ENCODE results near the gene SRCAP. TPM values are rescaled to one million over a fixed set of nuclear protein-coding genes. Genes with fewer than 3 reads are reported as not detected.
A peak's percentile ranks its signal among the peaks of the same experiment; 100 is the strongest.

SRCAP gene
- total RNA-seq, 1 donor from 2014 or later, result 91.6 TPM

DNA sequence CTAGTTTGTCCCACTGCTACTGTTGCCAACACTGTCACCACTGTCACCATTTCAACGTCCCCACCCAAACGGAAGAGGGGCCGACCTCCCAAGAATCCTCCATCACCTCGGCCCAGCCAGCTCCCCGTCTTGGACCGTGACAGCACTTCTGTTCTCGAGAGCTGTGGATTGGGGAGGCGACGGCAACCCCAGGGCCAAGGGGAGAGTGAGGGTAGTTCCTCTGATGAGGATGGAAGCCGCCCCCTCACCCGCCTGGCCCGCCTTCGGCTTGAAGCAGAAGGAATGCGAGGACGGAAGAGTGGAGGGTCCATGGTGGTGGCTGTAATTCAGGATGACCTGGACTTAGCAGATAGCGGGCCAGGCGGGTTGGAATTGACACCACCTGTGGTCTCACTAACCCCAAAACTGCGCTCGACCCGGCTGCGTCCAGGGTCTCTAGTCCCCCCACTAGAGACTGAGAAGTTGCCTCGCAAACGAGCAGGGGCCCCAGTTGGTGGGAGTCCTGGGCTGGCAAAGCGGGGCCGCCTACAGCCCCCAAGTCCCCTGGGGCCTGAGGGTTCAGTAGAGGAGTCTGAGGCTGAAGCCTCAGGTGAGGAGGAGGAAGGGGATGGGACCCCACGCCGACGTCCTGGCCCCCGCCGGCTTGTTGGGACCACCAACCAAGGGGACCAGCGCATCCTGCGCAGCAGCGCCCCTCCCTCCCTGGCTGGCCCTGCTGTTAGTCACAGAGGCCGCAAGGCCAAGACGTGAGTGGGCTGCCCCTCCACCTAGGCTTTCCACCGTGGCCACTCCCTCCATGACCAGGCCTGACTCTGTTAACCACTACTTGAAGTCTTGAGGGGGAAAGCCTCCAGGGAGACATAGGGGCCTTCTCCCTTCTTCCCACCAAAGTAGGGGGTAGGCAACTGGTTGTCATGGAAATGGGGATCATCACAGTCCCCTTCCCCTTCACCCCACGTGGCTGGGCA lies 40.3 kb downstream of the SRCAP start:
- no peak for DNase-seq
- Mint-ChIP-seq H3K36me3 (ENCODE audit: low read depth) (peaks cover 69% of the 10 kb centered on the region), H3K27me3 (no peaks in the 10 kb centered on the region), H3K4me3 (no peak overlapping the region), H3K4me1 (peaks cover 13% of the 10 kb centered on the region), H3K9me3 (no peaks in the 10 kb centered on the region), H3K27ac (no peak overlapping the region)
- intact Hi-C loops (cut with micrococcal nuclease), result no loop called here

DNA sequence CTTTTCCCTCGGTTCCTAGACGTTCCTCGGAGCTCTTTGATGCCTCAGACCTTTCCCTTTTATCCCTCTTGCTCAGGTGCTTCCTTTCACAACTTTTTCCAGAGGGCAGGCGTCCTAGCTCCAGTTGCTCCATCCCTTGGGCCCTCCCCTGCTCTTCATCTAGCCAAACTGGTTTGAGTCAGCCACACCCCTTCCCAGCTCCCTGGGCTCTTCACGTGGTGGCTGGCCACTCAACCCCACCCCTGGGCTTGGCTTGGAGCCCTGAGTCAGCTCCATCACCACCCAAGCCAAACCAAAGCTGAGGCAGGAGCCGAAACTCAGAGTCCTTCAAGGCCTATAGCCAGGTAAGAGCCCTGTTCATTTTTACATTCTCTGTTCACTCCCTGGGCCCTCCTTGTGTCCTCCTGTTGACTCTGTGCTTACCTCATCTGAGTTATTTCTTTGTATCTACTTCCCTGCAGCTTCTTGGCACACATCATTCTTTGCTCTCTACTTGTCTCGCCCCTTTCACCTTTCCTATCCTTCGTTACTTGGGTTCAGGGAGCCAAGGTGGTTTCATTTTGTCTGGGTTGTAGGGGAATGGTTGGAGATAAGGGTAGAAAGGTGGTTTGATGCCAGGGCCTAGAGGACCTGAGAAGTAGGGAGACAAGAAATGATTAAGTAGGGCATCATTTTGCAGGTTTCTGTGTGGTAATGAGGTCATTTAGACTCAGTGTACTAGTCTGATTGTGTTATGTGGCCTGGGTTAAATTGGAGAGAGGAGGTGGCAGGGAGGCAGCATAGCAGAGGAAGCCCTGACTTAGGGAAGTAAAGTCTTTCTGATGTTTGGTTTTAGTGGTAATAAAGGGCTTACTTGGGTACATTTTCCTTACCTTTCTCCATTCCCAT lies 41.6 kb downstream of the SRCAP start:
- H3K27me3 Mint-ChIP-seq, result no peaks in the 10 kb centered on the region
- no peak overlapping the region for H3K4me3 Mint-ChIP-seq
- no peaks in the 10 kb centered on the region for H3K9me3 Mint-ChIP-seq
- peaks cover 69% of the 10 kb centered on the region for H3K36me3 Mint-ChIP-seq (ENCODE audit: low read depth)
- intact Hi-C loops (cut with micrococcal nuclease), result loop anchor here (10.0 kb wide), 1 partner anchor 86 kb away; the partner anchor contains the start of genes FBRS and PRR14
- H3K27ac Mint-ChIP-seq, result peak overlapping the region; percentile 46
- H3K4me1 Mint-ChIP-seq, result peaks cover 13% of the 10 kb centered on the region
- no peak for DNase-seq

DNA sequence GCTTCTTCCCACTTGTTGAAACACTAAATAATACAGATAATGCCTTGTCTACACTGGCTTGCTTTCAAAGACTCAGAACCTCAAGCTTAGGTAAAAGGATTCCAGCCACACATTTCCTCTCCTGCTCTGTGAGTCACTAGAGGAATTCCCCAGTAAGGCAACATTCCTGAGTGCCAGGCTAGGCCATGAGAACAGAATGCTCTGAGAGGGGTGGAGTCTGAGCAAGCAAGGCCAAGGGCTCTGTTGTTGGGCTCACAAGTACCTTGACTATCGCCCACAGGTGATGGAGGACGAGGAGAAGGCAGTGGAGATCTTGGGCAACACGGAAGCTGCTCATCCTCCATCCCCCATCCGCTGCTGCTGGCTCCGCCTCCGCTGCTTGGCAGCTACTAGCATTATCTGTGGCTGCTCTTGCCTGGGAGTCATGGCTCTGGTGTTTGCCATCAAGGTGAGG lies 42.5 kb downstream of the SRCAP start:
- peaks cover 61% of the 10 kb centered on the region for H3K36me3 Mint-ChIP-seq (ENCODE audit: low read depth)

DNA sequence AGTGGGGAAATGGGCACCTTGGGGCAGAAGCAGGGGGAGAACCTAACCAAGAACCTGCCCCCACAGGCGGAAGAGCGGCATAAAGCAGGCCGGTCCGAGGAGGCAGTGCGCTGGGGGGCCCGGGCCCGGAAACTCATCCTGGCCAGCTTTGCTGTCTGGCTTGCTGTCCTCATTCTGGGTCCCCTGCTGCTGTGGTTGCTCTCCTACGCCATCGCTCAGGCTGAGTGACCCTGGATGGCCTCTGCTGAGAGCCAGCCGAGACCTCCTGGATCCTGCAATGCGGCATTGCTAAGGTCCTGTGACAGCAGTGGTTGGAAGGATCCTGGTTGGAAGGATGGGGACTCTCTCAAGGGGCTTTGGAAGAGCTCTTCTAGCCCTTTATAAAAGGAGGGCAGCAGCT lies 44.7 kb downstream of the SRCAP start:
- Mint-ChIP-seq H3K9me3 (no peaks in the 10 kb centered on the region), H3K4me1 (peaks cover 20% of the 10 kb centered on the region), H3K4me3 (no peak overlapping the region), H3K36me3 (ENCODE audit: low read depth) (peaks cover 49% of the 10 kb centered on the region), H3K27ac (peak overlapping the region; percentile 2), H3K27me3 (no peaks in the 10 kb centered on the region)
- DNase-seq, result no peak
- intact Hi-C loops (cut with micrococcal nuclease), result loop anchor here (10.0 kb wide), 1 partner anchor 89 kb away; the partner anchor contains the start of genes FBRS and PRR14

More for the DNA sequence above, 42.5 kb downstream of the SRCAP start:
- H3K27me3 Mint-ChIP-seq, result no peaks in the 10 kb centered on the region
- DNase-seq, result no peak
- peaks cover 13% of the 10 kb centered on the region for H3K4me1 Mint-ChIP-seq
- no peak overlapping the region for H3K4me3 Mint-ChIP-seq
- H3K27ac Mint-ChIP-seq, result no peak overlapping the region
- no peaks in the 10 kb centered on the region for H3K9me3 Mint-ChIP-seq
- intact Hi-C loops (cut with micrococcal nuclease), result loop anchor here (10.0 kb wide), 1 partner anchor 87 kb away; the partner anchor contains the start of genes FBRS and PRR14

DNA sequence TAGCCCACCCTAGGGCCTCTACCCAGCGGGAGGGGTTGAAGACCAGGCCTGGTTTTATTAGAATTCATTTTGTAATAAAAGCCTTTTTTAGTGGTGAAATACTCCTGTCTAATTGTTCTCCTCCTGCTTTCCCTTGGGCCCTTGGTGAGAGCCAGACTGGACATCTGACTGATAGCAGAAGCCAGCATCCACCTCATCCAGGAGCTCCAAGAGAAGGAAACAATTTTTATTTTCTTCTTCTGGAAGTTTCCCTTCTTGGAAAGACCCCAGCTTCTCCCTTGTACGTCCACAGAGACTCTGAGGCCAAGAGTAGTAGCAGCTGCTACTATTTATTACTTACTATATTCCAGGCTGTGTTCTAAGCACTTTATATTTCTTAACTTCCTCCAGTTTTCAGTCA lies 45.2 kb downstream of the SRCAP start:
- intact Hi-C loops (cut with micrococcal nuclease), result loop anchor here (10.0 kb wide), 1 partner anchor 89 kb away; the partner anchor contains the start of genes FBRS and PRR14
- H3K27ac Mint-ChIP-seq, result no peak overlapping the region
- H3K4me1 Mint-ChIP-seq, result peaks cover 22% of the 10 kb centered on the region
- no peak for DNase-seq
- no peaks in the 10 kb centered on the region for H3K9me3 Mint-ChIP-seq
- H3K36me3 Mint-ChIP-seq (ENCODE audit: low read depth), result peaks cover 46% of the 10 kb centered on the region
- H3K27me3 Mint-ChIP-seq, result no peaks in the 10 kb centered on the region
- no peak overlapping the region for H3K4me3 Mint-ChIP-seq

DNA sequence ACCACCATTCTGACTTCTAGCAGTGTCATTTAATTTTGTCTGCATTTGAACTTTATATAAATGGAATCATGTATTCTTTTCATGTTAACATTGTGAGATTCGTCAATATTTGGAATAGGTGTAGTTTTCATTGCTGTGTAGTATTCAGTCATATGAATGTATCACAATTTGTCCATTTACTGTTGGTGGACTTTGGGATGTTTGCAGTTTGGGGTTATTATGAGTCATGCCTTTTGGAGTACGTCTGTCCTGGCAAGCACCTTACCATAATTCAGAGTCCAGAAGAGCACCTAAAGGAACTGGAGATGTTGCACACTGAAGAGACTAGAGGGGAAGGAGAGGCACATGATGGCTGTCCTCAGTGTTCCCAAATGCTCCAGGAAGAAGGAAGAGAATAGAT lies 46.1 kb downstream of the SRCAP start:
- Mint-ChIP-seq H3K4me3 (no peak overlapping the region), H3K4me1 (peaks cover 29% of the 10 kb centered on the region), H3K9me3 (no peaks in the 10 kb centered on the region), H3K27me3 (no peaks in the 10 kb centered on the region), H3K36me3 (ENCODE audit: low read depth) (peaks cover 44% of the 10 kb centered on the region), H3K27ac (peak overlapping the region; percentile 2)
- intact Hi-C loops (cut with micrococcal nuclease), result loop anchor here (10.0 kb wide), 1 partner anchor 90 kb away; the partner anchor contains the start of genes FBRS and PRR14
- DNase-seq, result no peak

DNA sequence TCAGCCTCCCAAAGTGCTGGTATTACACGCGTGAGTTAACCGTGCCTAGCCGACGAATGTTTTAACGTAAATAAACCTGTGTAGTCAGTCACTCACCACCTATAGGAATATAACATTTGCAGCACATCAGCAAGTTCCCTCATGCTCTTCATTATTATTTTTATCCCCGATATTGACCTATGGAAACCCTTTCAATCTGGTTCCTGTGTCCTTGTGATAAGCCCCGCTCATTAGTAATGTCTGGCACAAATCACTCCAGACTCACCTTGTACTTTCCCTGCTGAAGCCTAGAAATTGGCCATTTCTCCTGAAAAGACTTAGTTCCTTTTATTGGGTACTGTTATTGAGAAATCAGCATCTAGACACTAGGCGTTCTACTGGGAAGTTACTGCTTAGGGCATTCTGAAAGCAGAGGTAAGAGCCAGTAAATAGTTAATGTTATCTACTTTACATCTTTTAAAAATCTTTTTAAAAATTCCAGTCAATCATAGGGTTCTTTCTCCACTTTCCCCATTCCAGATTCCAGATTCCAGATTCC lies 47.7 kb downstream of the SRCAP start:
- H3K27me3 Mint-ChIP-seq, result no peaks in the 10 kb centered on the region
- DNase-seq, result no peak
- H3K4me3 Mint-ChIP-seq, result no peak overlapping the region
- peaks cover 21% of the 10 kb centered on the region for H3K4me1 Mint-ChIP-seq
- H3K9me3 Mint-ChIP-seq, result no peaks in the 10 kb centered on the region
- H3K36me3 Mint-ChIP-seq (ENCODE audit: low read depth), result peaks cover 39% of the 10 kb centered on the region
- intact Hi-C loops (cut with micrococcal nuclease), result loop anchor here (10.0 kb wide), 1 partner anchor 92 kb away; the partner anchor contains the start of genes FBRS and PRR14
- H3K27ac Mint-ChIP-seq, result no peak overlapping the region

DNA sequence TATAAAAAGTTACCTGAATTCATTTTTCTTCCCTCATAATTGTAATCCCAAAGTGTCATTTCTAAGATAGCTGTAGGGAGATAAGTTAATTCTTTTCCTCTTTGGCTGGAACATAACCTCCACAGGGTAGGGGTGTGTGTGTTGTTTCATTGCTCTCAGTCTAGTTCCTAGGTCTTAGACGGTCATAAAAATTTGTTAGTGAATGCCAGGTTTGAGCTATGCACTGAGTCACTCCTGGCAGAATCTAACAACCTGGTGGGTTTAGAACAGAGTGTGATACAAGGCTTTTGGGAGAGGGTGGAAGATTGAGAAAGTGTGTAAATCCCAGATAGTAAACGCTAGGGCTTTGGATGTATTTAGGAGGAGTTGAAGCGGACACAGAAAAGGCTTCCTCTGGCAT lies 48.4 kb downstream of the SRCAP start:
- intact Hi-C loops (cut with micrococcal nuclease), result loop anchor here (10.0 kb wide), 1 partner anchor 93 kb away; the partner anchor contains the start of genes FBRS and PRR14
- peaks cover 21% of the 10 kb centered on the region for H3K4me1 Mint-ChIP-seq
- no peaks in the 10 kb centered on the region for H3K9me3 Mint-ChIP-seq
- peak overlapping the region; percentile 94 for H3K4me3 Mint-ChIP-seq
- H3K27me3 Mint-ChIP-seq, result no peaks in the 10 kb centered on the region
- H3K27ac Mint-ChIP-seq, result peak overlapping the region; percentile 84
- no peak for DNase-seq
- H3K36me3 Mint-ChIP-seq (ENCODE audit: low read depth), result peaks cover 33% of the 10 kb centered on the region

DNA sequence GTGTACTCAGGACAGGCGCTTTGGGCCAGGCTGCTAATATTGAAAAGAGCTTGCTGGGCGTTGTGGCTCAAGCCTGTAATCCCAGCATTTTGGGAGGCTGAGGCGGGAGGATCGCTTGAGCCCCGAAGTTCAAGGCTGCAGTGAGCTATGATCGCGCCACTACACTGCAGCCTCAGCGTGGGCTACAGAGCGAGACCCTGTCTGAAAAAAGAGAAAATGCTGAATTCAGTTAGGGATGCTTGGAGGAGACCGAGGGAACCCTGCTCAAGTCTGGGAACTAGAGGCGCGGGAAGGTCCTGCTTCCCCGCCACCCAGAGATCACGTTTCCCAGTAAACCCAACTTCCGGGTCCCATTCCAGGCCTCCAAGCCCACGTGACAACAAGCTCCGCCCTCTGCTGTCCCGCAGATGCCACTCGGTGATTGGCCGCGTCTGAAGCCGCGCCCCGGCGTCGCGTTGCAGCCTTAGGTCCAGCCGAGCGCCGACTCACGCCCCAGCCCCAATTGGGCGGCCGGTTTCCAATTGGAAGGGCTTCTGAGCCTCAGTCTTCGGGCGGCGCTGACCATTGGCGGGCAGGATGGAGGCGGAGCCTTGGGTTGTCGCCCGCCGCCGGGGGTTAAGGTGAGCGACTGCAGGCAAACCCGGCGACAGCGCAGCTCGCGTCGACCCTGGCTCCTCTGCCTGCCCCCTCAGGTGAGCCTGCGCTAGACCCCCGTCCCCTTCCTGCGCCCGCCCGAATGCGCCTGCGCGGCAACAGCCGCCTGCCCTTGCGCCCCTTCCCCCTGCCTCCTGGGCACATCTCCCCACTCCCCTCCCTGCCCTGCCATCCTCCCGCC lies 49.0 kb downstream of the SRCAP start, which contains the start of gene PHKG2:
PHKG2 (plus strand) TSS at position 627 of the 835 bp plus-strand sequence. CDS start 396 bp downstream, outside the sequence.
- peak; percentile 99 for DNase-seq
- peaks cover 32% of the 10 kb centered on the region for H3K36me3 Mint-ChIP-seq (ENCODE audit: low read depth)
- H3K4me3 Mint-ChIP-seq, result peak within 1 kb of the TSS; percentile 94
- H3K9me3 Mint-ChIP-seq, result no peaks in the 10 kb centered on the region
- intact Hi-C loops (cut with micrococcal nuclease), result loop anchor here (1.0 to 10.0 kb wide), 4 partner anchors 14 to 93 kb away; partner anchors contain the start of genes CFAP119, FBRS, PRR14 and RNF40
- no peaks in the 10 kb centered on the region for H3K27me3 Mint-ChIP-seq
- H3K27ac Mint-ChIP-seq, result peak within 1 kb of the TSS; percentile 85
- H3K4me1 Mint-ChIP-seq, result peaks cover 21% of the 10 kb centered on the region

DNA sequence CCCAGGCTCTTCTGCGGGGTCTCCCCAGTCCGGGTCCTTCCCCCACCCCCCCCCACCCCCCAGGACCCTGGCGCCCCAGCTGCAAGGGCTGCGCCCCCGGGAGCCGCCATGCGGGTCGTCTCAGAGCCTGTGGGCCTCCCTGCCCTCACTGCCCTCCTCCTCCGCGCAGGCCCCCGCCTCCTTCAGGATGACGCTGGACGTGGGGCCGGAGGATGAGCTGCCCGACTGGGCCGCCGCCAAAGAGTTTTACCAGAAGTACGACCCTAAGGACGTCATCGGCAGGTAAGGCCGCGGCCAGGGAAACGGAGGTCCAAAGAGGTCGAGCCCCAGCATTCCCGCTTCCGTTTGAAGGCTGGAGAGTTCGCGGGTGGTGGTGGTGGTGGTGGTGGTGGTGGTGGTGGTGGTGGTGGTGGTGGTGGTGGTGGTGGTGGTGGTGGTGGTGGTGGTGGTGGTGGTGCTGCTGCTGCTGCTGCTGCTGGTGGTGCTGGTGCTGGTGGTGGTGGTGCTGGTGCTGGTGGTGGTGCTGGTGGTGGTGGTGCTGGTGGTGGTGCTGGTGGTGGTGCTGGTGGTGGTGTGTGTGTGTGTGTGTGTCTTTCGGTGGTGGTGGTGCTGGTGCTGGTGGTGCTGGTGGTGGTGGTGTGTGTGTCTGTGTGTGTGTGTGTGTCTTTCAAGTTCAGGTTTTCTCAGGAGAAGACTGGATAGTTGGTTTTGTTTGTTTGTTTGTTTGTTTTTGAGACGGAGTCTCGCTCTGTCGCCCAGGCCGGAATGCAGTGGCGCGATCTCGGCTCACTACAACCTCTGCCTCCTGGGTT lies 49.9 kb downstream of the SRCAP start:
- H3K4me3 Mint-ChIP-seq, result peak overlapping the region; percentile 94
- no peaks in the 10 kb centered on the region for H3K27me3 Mint-ChIP-seq
- H3K27ac Mint-ChIP-seq, result peak overlapping the region; percentile 85
- peak; percentile 82 for DNase-seq
- peaks cover 21% of the 10 kb centered on the region for H3K4me1 Mint-ChIP-seq
- H3K36me3 Mint-ChIP-seq (ENCODE audit: low read depth), result peaks cover 30% of the 10 kb centered on the region
- no peaks in the 10 kb centered on the region for H3K9me3 Mint-ChIP-seq
- intact Hi-C loops (cut with micrococcal nuclease), result loop anchor here (1.0 to 10.0 kb wide), 4 partner anchors 13 to 94 kb away; partner anchors contain the start of genes CFAP119, FBRS, PRR14 and RNF40

DNA sequence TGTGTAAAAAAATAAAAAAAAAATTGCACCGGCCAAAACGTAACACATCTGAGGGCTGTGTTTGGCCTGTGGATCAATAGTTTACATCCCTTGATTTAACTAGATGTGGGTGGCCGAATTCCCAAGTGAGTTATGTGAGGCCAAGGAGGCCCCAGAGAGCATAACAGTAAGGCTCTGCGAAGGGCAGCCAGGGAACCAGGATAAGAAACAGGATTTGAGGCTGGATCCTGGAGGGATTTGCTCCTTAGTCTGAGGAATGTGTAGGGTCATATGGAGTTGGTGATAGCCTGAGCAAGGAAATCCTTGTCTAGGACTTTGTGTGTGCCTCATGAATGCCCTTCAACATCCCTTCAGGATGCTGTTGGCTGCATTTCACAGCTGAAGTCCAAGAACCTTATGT lies 51.2 kb downstream of the SRCAP start:
- Mint-ChIP-seq H3K9me3 (no peaks in the 10 kb centered on the region), H3K4me1 (peaks cover 21% of the 10 kb centered on the region), H3K36me3 (ENCODE audit: low read depth) (peaks cover 26% of the 10 kb centered on the region), H3K27ac (no peak overlapping the region), H3K4me3 (no peak overlapping the region), H3K27me3 (no peaks in the 10 kb centered on the region)
- DNase-seq, result no peak
- intact Hi-C loops (cut with micrococcal nuclease), result no loop called here

Measured in activated CD4-positive, alpha-beta T cell treated with anti-CD3 and anti-CD28 coated beads, Interleukin-2, amount 10 ng/mL, durations not matched to agents 24 days and 14 days (primary cell).